MM.1S (cell line): Measurements from ENCODE around the gene AHCY.

Source experiments
- DNase-seq: peaks from one replicate; pipeline ENCODE4 v3.0.0-alpha.2; 2015
- H2AFZ ChIP-seq: fragments of 300-600 bp; sonication (generic); 2 replicates; pipeline ENCODE4 v1.6.0; 2016; ENCODE audit warnings: antibody characterized with exemption, low read length
- H3F3A ChIP-seq: fragments of 300-600 bp; sonication (generic); 2 replicates; pipeline ENCODE4 v1.6.1; 2016; ENCODE audit warnings: mild to moderate bottlenecking, antibody characterized with exemption, low read length, moderate library complexity, mixed read lengths; ENCODE audit not compliant: insufficient read depth
- H3K27ac ChIP-seq: fragments of 300-600 bp; sonication (generic); 2 replicates; pipeline ENCODE4 v1.5.1; 2016; ENCODE audit warnings: mild to moderate bottlenecking, low read length
- H3K27me3 ChIP-seq: fragments of 300-600 bp; sonication (generic); replicated peaks from 2 replicates; pipeline ENCODE4 v1.6.0; 2016; ENCODE audit warnings: low read length; ENCODE audit not compliant: insufficient read depth
- H3K36me3 ChIP-seq: fragments of 300-600 bp; sonication (generic); replicated peaks from 2 replicates; pipeline ENCODE4 v1.6.1; 2016; ENCODE audit warnings: mild to moderate bottlenecking, low read length, mixed read lengths; ENCODE audit not compliant: insufficient read depth
- H3K4me1 ChIP-seq: fragments of 300-600 bp; sonication (generic); 2 replicates; pipeline ENCODE4 v1.6.1; 2016; ENCODE audit warnings: low read length, mixed read lengths
- H3K4me2 ChIP-seq: fragments of 300-600 bp; sonication (generic); 2 replicates; pipeline ENCODE4 v1.6.0; 2016; ENCODE audit warnings: low read depth, low read length
- H3K4me3 ChIP-seq: fragments of 300-600 bp; sonication (generic); 2 replicates; pipeline ENCODE4 v1.5.1; 2016; ENCODE audit warnings: low read length, mixed read lengths
- H3K79me2 ChIP-seq: fragments of 300-600 bp; sonication (generic); 2 replicates; pipeline ENCODE4 v1.6.1; 2016; ENCODE audit warnings: mixed run types, low read length, mixed read lengths
- H3K9ac ChIP-seq: fragments of 300-600 bp; sonication (generic); 2 replicates; pipeline ENCODE4 v1.6.1; 2016; ENCODE audit warnings: low read length, mixed read lengths
- H3K9me2 ChIP-seq: fragments of 300-600 bp; sonication (generic); replicated peaks from 2 replicates; pipeline ENCODE4 v1.6.1; 2016; ENCODE audit warnings: mild to moderate bottlenecking, low read length, mixed read lengths; ENCODE audit not compliant: insufficient read depth
- H3K9me3 ChIP-seq: fragments of 300-600 bp; sonication (generic); replicated peaks from 2 replicates; pipeline ENCODE4 v1.6.1; 2016; ENCODE audit warnings: mild to moderate bottlenecking, low read length, mixed read lengths; ENCODE audit not compliant: insufficient read depth
- H4K20me1 ChIP-seq: fragments of 300-600 bp; sonication (generic); 2 replicates; pipeline ENCODE4 v1.6.1; 2016; ENCODE audit warnings: mild to moderate bottlenecking, low read length, moderate library complexity, mixed read lengths; ENCODE audit not compliant: insufficient read depth
- EZH2 ChIP-seq: fragments of 300-600 bp; sonication (generic); optimal IDR thresholded peaks from 2 replicates; pipeline ENCODE3; 2017; ENCODE audit warnings: low read depth, mild to moderate bottlenecking, antibody characterized with exemption, low read length, mixed read lengths
- EZH2phosphoT487 ChIP-seq: fragments of 300-600 bp; sonication (generic); IDR thresholded peaks from 2 replicates; pipeline ENCODE4 v1.6.1; 2018; ENCODE audit warnings: antibody characterized with exemption, low read length
- TF ChIP-seq, protein P1 (sequence below): fragments of 300-600 bp; sonication (generic); IDR thresholded peaks from 2 replicates; pipeline ENCODE4 v1.5.1; 2016; ENCODE audit warnings: antibody characterized with exemption, low read length, mixed read lengths

AHCY gene

GRCh38 chr20:34240121-34240520 lies 63.0 kb downstream of the AHCY start:
- Histone ChIP-seq H3K4me3 (no peak overlapping the region), H3K9ac (no peak overlapping the region), H3K27ac (no peak overlapping the region)

GRCh38 chr20:34237942-34238341 lies 65.2 kb downstream of the AHCY start:
- no peak overlapping the region for H3K9ac ChIP-seq
- no peak for DNase-seq
- no peak overlapping the region for H2AFZ ChIP-seq
- peaks cover 15% of the 10 kb centered on the region for H3K4me1 ChIP-seq
- no peaks in the 10 kb centered on the region for H3K9me2 ChIP-seq
- no peaks in the 10 kb centered on the region for H3K36me3 ChIP-seq
- H3K4me2 ChIP-seq: no peak overlapping the region
- TF ChIP-seq EZH2phosphoT487 (no peak), EZH2 (no peak)
- TF ChIP-seq, protein P1, sequence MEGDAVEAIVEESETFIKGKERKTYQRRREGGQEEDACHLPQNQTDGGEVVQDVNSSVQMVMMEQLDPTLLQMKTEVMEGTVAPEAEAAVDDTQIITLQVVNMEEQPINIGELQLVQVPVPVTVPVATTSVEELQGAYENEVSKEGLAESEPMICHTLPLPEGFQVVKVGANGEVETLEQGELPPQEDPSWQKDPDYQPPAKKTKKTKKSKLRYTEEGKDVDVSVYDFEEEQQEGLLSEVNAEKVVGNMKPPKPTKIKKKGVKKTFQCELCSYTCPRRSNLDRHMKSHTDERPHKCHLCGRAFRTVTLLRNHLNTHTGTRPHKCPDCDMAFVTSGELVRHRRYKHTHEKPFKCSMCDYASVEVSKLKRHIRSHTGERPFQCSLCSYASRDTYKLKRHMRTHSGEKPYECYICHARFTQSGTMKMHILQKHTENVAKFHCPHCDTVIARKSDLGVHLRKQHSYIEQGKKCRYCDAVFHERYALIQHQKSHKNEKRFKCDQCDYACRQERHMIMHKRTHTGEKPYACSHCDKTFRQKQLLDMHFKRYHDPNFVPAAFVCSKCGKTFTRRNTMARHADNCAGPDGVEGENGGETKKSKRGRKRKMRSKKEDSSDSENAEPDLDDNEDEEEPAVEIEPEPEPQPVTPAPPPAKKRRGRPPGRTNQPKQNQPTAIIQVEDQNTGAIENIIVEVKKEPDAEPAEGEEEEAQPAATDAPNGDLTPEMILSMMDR: no peak
- no peak overlapping the region for H3K4me3 ChIP-seq
- no peak overlapping the region for H3K27ac ChIP-seq
- H4K20me1 ChIP-seq: no peaks in the 10 kb centered on the region
- no peaks in the 10 kb centered on the region for H3K27me3 ChIP-seq
- H3K79me2 ChIP-seq: no peaks in the 10 kb centered on the region
- H3F3A ChIP-seq: peaks cover 15% of the 10 kb centered on the region
- H3K9me3 ChIP-seq: no peaks in the 10 kb centered on the region

More at GRCh38 chr20:34240121-34240520, 63.0 kb downstream of the AHCY start:
- Histone ChIP-seq H3K4me2 (no peak overlapping the region; the same call in 1 of the 2 replicates), H3F3A (peaks cover 15% of the 10 kb centered on the region), H3K79me2 (no peaks in the 10 kb centered on the region), H3K4me1 (peaks cover 15% of the 10 kb centered on the region), H3K36me3 (no peaks in the 10 kb centered on the region), H3K9me2 (no peaks in the 10 kb centered on the region), H3K27me3 (no peaks in the 10 kb centered on the region), H4K20me1 (no peaks in the 10 kb centered on the region), H3K9me3 (no peaks in the 10 kb centered on the region), H2AFZ (no peak overlapping the region)
- no peak for TF ChIP-seq EZH2
- TF ChIP-seq EZH2phosphoT487: no peak
- TF ChIP-seq, protein P1: no peak
- no peak for DNase-seq

GRCh38 chr20:34235875-34236274 lies 67.3 kb downstream of the AHCY start:
- H3K9me3 ChIP-seq: no peaks in the 10 kb centered on the region
- no peak for TF ChIP-seq EZH2
- no peak for TF ChIP-seq EZH2phosphoT487
- TF ChIP-seq, protein P1: no peak
- H3K27ac ChIP-seq: no peak overlapping the region
- no peak for DNase-seq
- H3K4me1 ChIP-seq: peaks cover 7% of the 10 kb centered on the region
- no peaks in the 10 kb centered on the region for H3K36me3 ChIP-seq
- H2AFZ ChIP-seq: no peak overlapping the region
- no peak overlapping the region for H3K9ac ChIP-seq
- no peaks in the 10 kb centered on the region for H3K9me2 ChIP-seq
- no peaks in the 10 kb centered on the region for H3K79me2 ChIP-seq
- H3F3A ChIP-seq: peaks cover 4% of the 10 kb centered on the region
- H3K4me2 ChIP-seq: no peak overlapping the region
- no peak overlapping the region for H3K4me3 ChIP-seq
- H3K27me3 ChIP-seq: no peaks in the 10 kb centered on the region
- no peaks in the 10 kb centered on the region for H4K20me1 ChIP-seq
